ENCODE measurements around the gene TOMM34. TPM values are rescaled to one million over a fixed set of nuclear protein-coding genes. Genes with fewer than 3 reads are reported as not detected.

TOMM34 gene
- total and polyA plus RNA-seq, 9 of the 15 experiments (the other 6 are each of a cell fraction or from before 2014, with no cell fraction given) = 18.1 to 69.4 (median 41.7) TPM

GRCh38 chr20:44924541-44924940 is 35.7 kb downstream of the TOMM34 start:
- peak overlapping the region in 1 of 2 experiments; percentile 17; a peak in 1 of 4 replicates for H3K9ac ChIP-seq (ENCODE audit: insufficient read depth in 1 of 2, low read depth in 2 of 2, low read length in 2 of 2)
- POLR2A ChIA-PET = interaction anchor here (0.6 to 3.6 kb wide), 5 partner anchors 7 to 191 kb away, joined by 3 to 17 read pairs (median 5); partner anchors contain the start of gene PABPC1L
- H3K4me3 ChIP-seq = no peak overlapping the region
- TF ChIP-seq ZNF316 (IDR thresholded peaks at IDR 0.05) (no peak), TCF7L2 (IDR thresholded peaks at IDR 0.05; ENCODE audit: low read depth, low read length) (no peak), NFIC (IDR thresholded peaks at IDR 0.05) (no peak), MYNN (IDR thresholded peaks at IDR 0.05) (no peak), MYNN (CRISPR knock-in tag; IDR thresholded peaks at IDR 0.05) (no peak), ZC3H8 (IDR thresholded peaks at IDR 0.05) (no peak), BDP1 (IDR thresholded peaks at IDR 0.05; ENCODE audit: insufficient read depth, insufficient read length) (no peak), ZNF398 (CRISPR knock-in tag; IDR thresholded peaks at IDR 0.05) (no peak), EP300 (IDR thresholded peaks at IDR 0.05; ENCODE audit: low read length) (no peak)
- H4K20me1 ChIP-seq (replicated peaks; ENCODE audit: control insufficient read depth, insufficient read depth, low read length) = no peaks in the 10 kb centered on the region
- in situ Hi-C loops (cut with MboI) = no loop called here
- peaks cover 47% of the 10 kb centered on the region; the same call in 2 of the 3 replicates for H3K36me3 ChIP-seq (ENCODE audit: control insufficient read depth, insufficient read depth, low read length)
- H3K27me3 ChIP-seq (ENCODE audit: control insufficient read depth in 2 of 2, insufficient read depth in 2 of 2, low read length in 2 of 2) = no peaks in the 10 kb centered on the region
- H3K9me3 ChIP-seq (replicated peaks; ENCODE audit: control insufficient read depth, insufficient read depth, low read depth, low read length) = no peaks in the 10 kb centered on the region
- CTCF ChIA-PET (ENCODE audit: low intra/inter-chr PET ratio) = no interaction called here
- ATAC-seq (no peak), FAIRE-seq (no peak), DNase-seq (ENCODE audit: extremely low read depth in 1 of 4, low spot score in 3 of 4) (no peak)
- 61% methylated on average over 4 of the region's 4 CpGs for WGBS (ENCODE audit: insufficient coverage, low coverage, missing lambda C conversion rate)
- H3K79me2 ChIP-seq (ENCODE audit: control insufficient read depth, insufficient read depth, low read length) = no peaks in the 10 kb centered on the region
- H2AFZ ChIP-seq (ENCODE audit: low read depth, low read length) = no peak overlapping the region
- H3K27ac ChIP-seq (ENCODE audit: extremely low read depth, low read depth, low read length) = no peak overlapping the region
- BruUV-seq (replicated peaks) = no TSS peak
- no peaks in the 10 kb centered on the region for H3K9me1 ChIP-seq (ENCODE audit: control insufficient read depth, insufficient read depth, low read length)
- H3K4me2 ChIP-seq (ENCODE audit: insufficient read depth, low read length) = no peak overlapping the region
- peaks cover 0 to 8% of the 10 kb centered on the region in 2 experiments; a peak in 3 of 5 replicates for H3K4me1 ChIP-seq (replicated peaks in 1 of 2; ENCODE audit: control insufficient read depth in 2 of 2, insufficient read depth in 2 of 2, low read length in 2 of 2)
- intact Hi-C loops (cut with micrococcal nuclease) = no loop called here
